GM23338 (cell line): ENCODE results near the gene COL25A1. TPM values are rescaled to one million over a fixed set of nuclear protein-coding genes. Genes with fewer than 3 reads are reported as not detected.

ENCODE experiments used
- ATAC-seq: fragments of 200-7000 bp; cut with Tn5 transposase; 3 replicates; pipeline ENCODE4 v1.9.1; 2020
- DNase-seq: peaks from one replicate; pipeline ENCODE4 v3.0.0-alpha.2; 2015; ENCODE audit warnings: low spot score
- H2AFZ ChIP-seq: fragments of 200-600 bp; sonication (generic); 2 replicates; pipeline ENCODE4 v1.8.0; 2016; ENCODE audit warnings: antibody characterized with exemption, mild to moderate bottlenecking, moderate library complexity
- H3F3A ChIP-seq: fragments of 200-600 bp; sonication (generic); replicated peaks from 2 replicates; pipeline ENCODE4 v1.8.0; 2017; ENCODE audit warnings: antibody characterized with exemption, mixed run types, low read depth
- H3K27ac ChIP-seq: fragments of 200-600 bp; sonication (generic); 2 replicates; pipeline ENCODE4 v1.6.1; 2016; ENCODE audit warnings: low read depth
- H3K27me3 ChIP-seq: fragments of 200-600 bp; sonication (generic); 2 replicates; pipeline ENCODE4 v1.8.0; 2016; ENCODE audit warnings: mild to moderate bottlenecking, mixed run types, moderate library complexity; ENCODE audit not compliant: insufficient read depth
- H3K36me3 ChIP-seq: fragments of 200-600 bp; sonication (generic); 2 replicates; pipeline ENCODE4 v1.8.0; 2016; ENCODE audit warnings: mild to moderate bottlenecking; ENCODE audit not compliant: insufficient read depth
- H3K4me1 ChIP-seq: fragments of 200-600 bp; sonication (generic); 2 replicates; pipeline ENCODE4 v1.8.0; 2016; ENCODE audit warnings: mild to moderate bottlenecking, moderate library complexity; ENCODE audit not compliant: insufficient read depth
- H3K4me2 ChIP-seq: fragments of 200-600 bp; sonication (generic); 2 replicates; pipeline ENCODE4 v1.7.1; 2017; ENCODE audit warnings: mixed run types
- H3K4me3 ChIP-seq: fragments of 200-600 bp; sonication (generic); 2 replicates; pipeline ENCODE4 v1.6.1; 2016; ENCODE audit warnings: mixed run types
- H3K79me2 ChIP-seq: fragments of 200-600 bp; sonication (generic); replicated peaks from 2 replicates; pipeline ENCODE4 v1.8.0; 2017; ENCODE audit warnings: mild to moderate bottlenecking; ENCODE audit not compliant: insufficient read depth
- H3K9me2 ChIP-seq: fragments of 200-600 bp; sonication (generic); 2 replicates; pipeline ENCODE4 v1.8.0; 2017; ENCODE audit not compliant: insufficient read depth
- H4K20me1 ChIP-seq: fragments of 200-600 bp; sonication (generic); replicated peaks from 2 replicates; pipeline ENCODE4 v1.8.0; 2017; ENCODE audit warnings: mild to moderate bottlenecking; ENCODE audit not compliant: insufficient read depth
- H3K27ac Mint-ChIP-seq: 2 replicates; pipeline ENCODE4 v1.8.0; 2020; ENCODE audit warnings: inconsistent platforms, mild to moderate bottlenecking, moderate library complexity, mixed read lengths
- H3K27me3 Mint-ChIP-seq: 3 replicates; pipeline ENCODE4 v1.8.0; 2022; ENCODE audit warnings: low read depth, mild to moderate bottlenecking, moderate library complexity, mixed read lengths, inconsistent platforms; ENCODE audit not compliant: insufficient read depth, poor library complexity
- H3K36me3 Mint-ChIP-seq: 3 replicates; pipeline ENCODE4 v1.8.0; 2021; ENCODE audit warnings: low read depth, mild to moderate bottlenecking, inconsistent platforms, moderate library complexity, mixed read lengths
- H3K4me1 Mint-ChIP-seq: 3 replicates; pipeline ENCODE4 v1.8.0; 2020; ENCODE audit warnings: mild to moderate bottlenecking, inconsistent platforms, mixed read lengths
- H3K4me3 Mint-ChIP-seq: 3 replicates; pipeline ENCODE4 v1.8.0; 2021; ENCODE audit warnings: moderate library complexity, mild to moderate bottlenecking, inconsistent platforms, mixed read lengths
- H3K9me3 Mint-ChIP-seq: 3 replicates; pipeline ENCODE4 v1.8.0; 2020; ENCODE audit warnings: moderate library complexity, mild to moderate bottlenecking, inconsistent platforms, mixed read lengths
- CREB1 ChIP-seq: fragments of 250-450 bp; sonication (Bioruptor Pico); IDR thresholded peaks from 2 replicates; pipeline ENCODE4 v1.5.0; 2020; ENCODE audit warnings: low read depth, mild to moderate bottlenecking, moderate library complexity
- EZH2 ChIP-seq: fragments of 200-600 bp; sonication (generic); IDR thresholded peaks from one replicate; pipeline ENCODE4 v1.8.0; 2017; ENCODE audit warnings: antibody characterized with exemption, mild to moderate bottlenecking, low read depth; ENCODE audit not compliant: unreplicated experiment
- EZH2phosphoT487 ChIP-seq: fragments of 200-600 bp; sonication (generic); IDR thresholded peaks from one replicate; pipeline ENCODE4 v1.8.1; 2018; ENCODE audit warnings: antibody characterized with exemption; ENCODE audit not compliant: unreplicated experiment
- NANOG ChIP-seq: IDR thresholded peaks from 2 replicates; pipeline ENCODE4 v1.6.1; 2016; ENCODE audit warnings: antibody characterized with exemption, borderline replicate concordance
- POLR2AphosphoS5 ChIP-seq: IDR thresholded peaks from 2 replicates; pipeline ENCODE4 v1.6.1; 2016; ENCODE audit warnings: antibody characterized with exemption, low read depth
- REST ChIP-seq: IDR thresholded peaks from one replicate; pipeline ENCODE4 v1.6.1; 2018; ENCODE audit warnings: antibody characterized with exemption; ENCODE audit not compliant: unreplicated experiment
- STAT1 ChIP-seq: IDR thresholded peaks from one replicate; pipeline ENCODE4 v1.6.1; 2016; ENCODE audit warnings: antibody characterized with exemption; ENCODE audit not compliant: unreplicated experiment
- ZNF114 ChIP-seq: fragments of 250-450 bp; sonication (Bioruptor Pico); IDR thresholded peaks from 2 replicates; pipeline ENCODE4 v1.5.0; 2020; ENCODE audit warnings: mild to moderate bottlenecking, moderate library complexity
- ZNF462 ChIP-seq: fragments of 250-450 bp; sonication (Bioruptor Pico); IDR thresholded peaks from 2 replicates; pipeline ENCODE4 v1.5.0; 2020; ENCODE audit warnings: mild to moderate bottlenecking, moderate library complexity
- polyA plus RNA-seq: library from polyadenylated mRNA; unstranded; fragments of >200 nt; fragmentation: Nextera tagmentation; extraction: Ambion mirVana; gene quantifications from 2 replicates; pipeline ENCODE4 v1.2.1, GENCODE V29; 2016
- total RNA-seq: library from RNA; depleted of rRNA; stranded (reverse); fragments of >200 nt; shearing (Covaris generic); gene quantifications from 2 replicates; pipeline ENCODE4 v1.2.3, GENCODE V29; 2014

The COL25A1 gene
- total and polyA plus RNA-seq, 2 experiments from 2014 or later: 3.9 to 5.6 TPM

- TF ChIP-seq ZNF462 (CRISPR knock-in tag) (no peak), REST (no peak), ZNF114 (CRISPR knock-in tag) (no peak)
These were observed 375.7 kb downstream of the COL25A1 start (continued) for GRCh38 chr4:108926781-108927180.

- Histone ChIP-seq H3K79me2 (no peaks in the 10 kb centered on the region), H3K4me3 (no peak overlapping the region), H3K27me3 (no peaks in the 10 kb centered on the region), H2AFZ (no peak overlapping the region), H3K36me3 (no peaks in the 10 kb centered on the region), H3K4me1 (peaks cover 14% of the 10 kb centered on the region), H4K20me1 (no peaks in the 10 kb centered on the region), H3F3A (no peaks in the 10 kb centered on the region), H3K9me2 (no peaks in the 10 kb centered on the region), H3K27ac (no peak overlapping the region), H3K4me2 (no peak overlapping the region)
- ATAC-seq (no peak), DNase-seq (no peak)
- Mint-ChIP-seq H3K9me3 (no peaks in the 10 kb centered on the region), H3K4me3 (no peak overlapping the region), H3K4me1 (peaks cover 15% of the 10 kb centered on the region), H3K27me3 (no peaks in the 10 kb centered on the region), H3K27ac (no peak overlapping the region), H3K36me3 (no peaks in the 10 kb centered on the region)
- TF ChIP-seq EZH2 (no peak), EZH2phosphoT487 (no peak), CREB1 (CRISPR knock-in tag) (no peak), NANOG (no peak), STAT1 (no peak), REST (no peak), POLR2AphosphoS5 (no peak)
These were observed 376.4 kb downstream of the COL25A1 start for GRCh38 chr4:108926061-108926460.
